Stomach (tissue), 4 donors: ENCODE results near the gene RNF44.

Experiments
- POLR2AphosphoS5 ChIP-seq, 3 donors: sonication (generic); formaldehyde crosslinking; IDR thresholded peaks; one replicate each; pipeline ENCODE4 v1.6.1; 2016; ENCODE audit warnings: antibody characterized with exemption in 3 of 3
- TF ChIP-seq, protein P1 (sequence below), 7 experiments: fragments of 450-650 bp in 4 of 7; fragments of 200-600 bp in 3 of 7; sonication (generic) in 3 of 7; IDR thresholded peaks; one replicate each; pipeline ENCODE4 v1.5.1; 2016 to 2019; ENCODE audit warnings: antibody characterized with exemption in 7 of 7, control low read depth in 2 of 7, mild to moderate bottlenecking in 1 of 7

DNA sequence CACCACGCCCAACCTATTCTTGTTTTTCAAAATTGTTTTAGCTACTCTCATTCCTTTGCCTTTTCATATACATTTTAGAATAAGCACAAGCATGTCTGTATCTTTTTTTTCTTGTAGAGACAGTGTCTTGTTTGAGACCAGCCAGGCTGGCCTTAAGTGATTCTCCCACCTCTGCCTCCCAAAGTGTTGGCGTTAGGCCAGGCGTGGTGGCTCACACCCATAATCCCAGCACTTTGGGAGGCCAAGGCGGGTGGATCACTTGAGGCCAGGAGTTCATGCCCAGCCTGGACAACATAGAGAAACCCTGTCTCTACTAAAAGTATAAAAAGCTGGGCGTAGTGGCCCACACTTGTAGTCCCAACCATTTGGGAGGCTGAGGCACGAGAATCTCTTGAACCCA lies 13.1 kb downstream of the RNF44 start:
- TF ChIP-seq, protein P1, sequence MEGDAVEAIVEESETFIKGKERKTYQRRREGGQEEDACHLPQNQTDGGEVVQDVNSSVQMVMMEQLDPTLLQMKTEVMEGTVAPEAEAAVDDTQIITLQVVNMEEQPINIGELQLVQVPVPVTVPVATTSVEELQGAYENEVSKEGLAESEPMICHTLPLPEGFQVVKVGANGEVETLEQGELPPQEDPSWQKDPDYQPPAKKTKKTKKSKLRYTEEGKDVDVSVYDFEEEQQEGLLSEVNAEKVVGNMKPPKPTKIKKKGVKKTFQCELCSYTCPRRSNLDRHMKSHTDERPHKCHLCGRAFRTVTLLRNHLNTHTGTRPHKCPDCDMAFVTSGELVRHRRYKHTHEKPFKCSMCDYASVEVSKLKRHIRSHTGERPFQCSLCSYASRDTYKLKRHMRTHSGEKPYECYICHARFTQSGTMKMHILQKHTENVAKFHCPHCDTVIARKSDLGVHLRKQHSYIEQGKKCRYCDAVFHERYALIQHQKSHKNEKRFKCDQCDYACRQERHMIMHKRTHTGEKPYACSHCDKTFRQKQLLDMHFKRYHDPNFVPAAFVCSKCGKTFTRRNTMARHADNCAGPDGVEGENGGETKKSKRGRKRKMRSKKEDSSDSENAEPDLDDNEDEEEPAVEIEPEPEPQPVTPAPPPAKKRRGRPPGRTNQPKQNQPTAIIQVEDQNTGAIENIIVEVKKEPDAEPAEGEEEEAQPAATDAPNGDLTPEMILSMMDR (IDR thresholded peaks at IDR 0.05), result no peak
- TF ChIP-seq POLR2AphosphoS5 (IDR thresholded peaks at IDR 0.05), result no peak
